SH-SY5Y (cell line): ENCODE data around the gene NYAP1.

Source experiments
- GATA2 ChIP-seq: IDR thresholded peaks from 2 replicates; pipeline ENCODE4 v1.6.1; 2011; ENCODE audit warnings: mild to moderate bottlenecking, low read depth, low read length
- GATA3 ChIP-seq: IDR thresholded peaks from 2 replicates; pipeline ENCODE4 v1.6.1; 2011; ENCODE audit warnings: low read depth, mild to moderate bottlenecking, low read length, moderate library complexity

DNA sequence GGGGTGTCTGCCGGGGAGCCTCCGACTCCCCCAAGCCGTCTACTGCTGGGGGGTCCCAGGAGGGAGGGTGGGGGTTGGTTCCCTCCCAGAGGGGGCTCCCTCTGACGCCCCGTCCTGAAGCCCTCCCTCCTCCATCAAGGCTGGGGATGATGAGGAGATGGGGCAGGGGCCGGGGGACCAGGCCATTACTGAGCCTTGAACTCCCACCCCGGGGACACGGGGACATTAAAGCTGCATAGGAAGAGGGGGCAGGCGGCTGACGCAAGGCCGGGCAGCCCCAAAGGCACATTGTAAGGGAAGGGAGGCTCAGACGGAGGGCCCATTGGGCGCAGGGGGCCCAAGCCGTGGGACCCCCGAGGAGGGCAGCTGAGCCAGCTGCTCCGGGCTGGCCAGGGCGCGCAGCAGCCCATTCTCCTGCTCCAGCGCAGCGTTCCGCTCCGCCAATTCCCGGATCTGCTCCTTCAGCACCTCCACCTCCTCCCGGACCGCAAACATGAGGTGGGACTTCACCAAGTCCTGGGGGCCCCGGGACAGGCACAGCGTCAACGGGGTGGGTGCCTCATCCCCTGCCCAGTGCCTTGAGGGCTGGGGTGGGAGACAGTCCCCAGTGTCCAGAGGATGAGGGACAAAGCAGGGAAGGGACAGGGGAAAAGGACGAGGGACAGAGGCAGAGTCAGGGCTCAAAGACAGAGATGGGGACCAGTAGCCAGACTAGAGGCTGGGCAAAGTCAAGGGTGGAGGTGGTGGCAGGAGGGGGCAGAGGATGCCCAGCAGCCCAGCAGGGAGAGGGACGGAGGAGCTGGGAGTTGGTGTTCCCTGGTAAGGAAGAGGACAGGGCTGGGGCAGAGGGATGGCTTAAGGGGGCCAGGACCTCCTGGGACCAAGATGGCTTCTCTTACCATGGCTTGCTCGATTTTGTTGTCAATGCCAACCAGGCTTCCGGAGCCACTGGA is 16.8 kb upstream of the NYAP1 start:
- TF ChIP-seq GATA2 (no peak), GATA3 (no peak)
